HEK293T (cell line): ENCODE data around the gene AGPAT3.

Source experiments
- CTCF ChIA-PET: fragments of 350-600 bp; formaldehyde crosslinking; extraction: SDS; loops from one replicate; lab custom pipeline; 2021; ENCODE audit warnings: antibody characterized with exemption, inconsistent platforms; lab: Yijun Ruan, JAX
- POLR2A ChIA-PET: fragments of 350-600 bp; formaldehyde crosslinking; extraction: SDS; loops from one replicate; lab custom pipeline; 2020; ENCODE audit warnings: antibody characterized with exemption, inconsistent platforms; lab: Yijun Ruan, JAX
- DNase-seq: peaks from one replicate; pipeline ENCODE4 v3.0.0; 2012; ENCODE audit warnings: mixed read lengths; ENCODE audit errors: extremely low spot score
- ARNT ChIP-seq: fragments of 450-650 bp; IDR thresholded peaks from 2 replicates; pipeline ENCODE4 v1.6.1; 2017; ENCODE audit warnings: mild to moderate bottlenecking
- BHLHE40 ChIP-seq: fragments of 450-650 bp; IDR thresholded peaks from 2 replicates; pipeline ENCODE4 v1.6.1; 2016; ENCODE audit warnings: mild to moderate bottlenecking, moderate library complexity, borderline replicate concordance
- CTBP1 ChIP-seq: fragments of 450-650 bp; IDR thresholded peaks from 2 replicates; pipeline ENCODE4 v1.6.1; 2016; ENCODE audit warnings: borderline replicate concordance
- ELF4 ChIP-seq: fragments of 450-650 bp; IDR thresholded peaks from 2 replicates; pipeline ENCODE4 v1.6.1; 2017; ENCODE audit warnings: antibody characterized with exemption
- FOXA1 ChIP-seq: fragments of 450-650 bp; IDR thresholded peaks from 2 replicates; pipeline ENCODE4 v1.6.1; 2016; ENCODE audit warnings: mild to moderate bottlenecking
- FOXK2 ChIP-seq: fragments of 450-650 bp; IDR thresholded peaks from 2 replicates; pipeline ENCODE4 v1.6.1; 2016; ENCODE audit warnings: mild to moderate bottlenecking
- FOXM1 ChIP-seq: fragments of 450-650 bp; IDR thresholded peaks from 2 replicates; pipeline ENCODE4 v1.6.1; 2017; ENCODE audit warnings: mild to moderate bottlenecking, borderline replicate concordance
- HDGF ChIP-seq: fragments of 450-650 bp; IDR thresholded peaks from 2 replicates; pipeline ENCODE4 v1.6.1; 2017; ENCODE audit warnings: antibody characterized with exemption, borderline replicate concordance
- L3MBTL2 ChIP-seq: fragments of 450-650 bp; conservative IDR thresholded peaks from 2 replicates; pipeline ENCODE4 v1.6.1; 2016; ENCODE audit warnings: mild to moderate bottlenecking
- LEF1 ChIP-seq: fragments of 450-650 bp; IDR thresholded peaks from 2 replicates; pipeline ENCODE4 v1.6.1; 2017; ENCODE audit warnings: mild to moderate bottlenecking, borderline replicate concordance
- NFRKB ChIP-seq: fragments of 450-650 bp; IDR thresholded peaks from 2 replicates; pipeline ENCODE4 v1.6.1; 2016; ENCODE audit warnings: mild to moderate bottlenecking, moderate library complexity
- PKNOX1 ChIP-seq: fragments of 450-650 bp; IDR thresholded peaks from 2 replicates; pipeline ENCODE4 v1.6.1; 2016
- SP1 ChIP-seq: fragments of 450-650 bp; IDR thresholded peaks from 2 replicates; pipeline ENCODE4 v1.6.1; 2017
- SUZ12 ChIP-seq: fragments of 450-650 bp; IDR thresholded peaks from 2 replicates; pipeline ENCODE4 v1.6.1; 2016; ENCODE audit warnings: mild to moderate bottlenecking
- TARDBP ChIP-seq: fragments of 450-650 bp; IDR thresholded peaks from 2 replicates; pipeline ENCODE4 v1.6.1; 2016
- ZNF384 ChIP-seq: fragments of 450-650 bp; IDR thresholded peaks from 2 replicates; pipeline ENCODE4 v1.6.1; 2016

Gene AGPAT3

GRCh38 chr21:43879348-43880110 lies 14.5 kb downstream of the AGPAT3 start:
- TF ChIP-seq CTBP1 (no peak), SP1 (no peak), ARNT (no peak), FOXM1 (no peak), TARDBP (no peak), HDGF (no peak), ELF4 (no peak), NFRKB (no peak), SUZ12 (no peak)
- no peak for DNase-seq
- POLR2A ChIA-PET, result interaction anchor here (1.2 kb wide), 1 partner anchor 11 kb away, joined by 4 read pairs; no protein-coding TSS in a partner anchor
- CTCF ChIA-PET, result no interaction called here

- ChIA-PET POLR2A (interaction anchor here (1.2 kb wide), 1 partner anchor 12 kb away, joined by 4 read pairs; no protein-coding TSS in a partner anchor), CTCF (no interaction called here)
- DNase-seq, result no peak
- TF ChIP-seq FOXK2 (no peak), TARDBP (no peak), NFRKB (no peak), ELF4 (no peak), L3MBTL2 (no peak), FOXA1 (no peak), LEF1 (no peak)
These were observed 15.3 kb downstream of the AGPAT3 start for GRCh38 chr21:43880111-43880985.

- CTCF ChIA-PET, result no interaction called here
- TF ChIP-seq PKNOX1 (no peak), FOXM1 (no peak), ZNF384 (no peak), LEF1 (no peak), FOXK2 (no peak), HDGF (no peak), SUZ12 (no peak), L3MBTL2 (no peak), SP1 (no peak), FOXA1 (no peak), BHLHE40 (no peak), TARDBP (no peak), ELF4 (no peak)
- DNase-seq, result no peak
- POLR2A ChIA-PET, result interaction anchor here (0.6 kb wide), 1 partner anchor 142 kb away, joined by 4 read pairs; no protein-coding TSS in a partner anchor
These were observed 16.3 kb downstream of the AGPAT3 start for GRCh38 chr21:43881283-43881682.

GRCh38 chr21:43881935-43882334 lies 16.9 kb downstream of the AGPAT3 start:
- ChIA-PET CTCF (no interaction called here), POLR2A (interaction anchor here (0.6 kb wide), 1 partner anchor 141 kb away, joined by 4 read pairs; no protein-coding TSS in a partner anchor)
- TF ChIP-seq TARDBP (no peak), FOXA1 (no peak), NFRKB (no peak), L3MBTL2 (no peak), PKNOX1 (no peak), FOXM1 (no peak), ZNF384 (no peak), ELF4 (no peak)
- DNase-seq, result no peak

- ChIA-PET CTCF (interaction anchor here (0.6 to 1.0 kb wide), 2 partner anchors 38 to 92 kb away, joined by 3 read pairs; no protein-coding TSS in a partner anchor), POLR2A (no interaction called here)
- TF ChIP-seq SUZ12 (no peak), ELF4 (no peak), NFRKB (no peak), HDGF (no peak), TARDBP (no peak), BHLHE40 (no peak), CTBP1 (no peak), ZNF384 (no peak), PKNOX1 (no peak), LEF1 (no peak), L3MBTL2 (no peak), ARNT (no peak), SP1 (no peak), FOXM1 (no peak), FOXK2 (no peak), FOXA1 (no peak)
- DNase-seq, result no peak
These were observed 18.0 kb downstream of the AGPAT3 start for GRCh38 chr21:43882952-43883545.
